ENCODE results near the gene GALNT9.

The GALNT9 gene

DNA sequence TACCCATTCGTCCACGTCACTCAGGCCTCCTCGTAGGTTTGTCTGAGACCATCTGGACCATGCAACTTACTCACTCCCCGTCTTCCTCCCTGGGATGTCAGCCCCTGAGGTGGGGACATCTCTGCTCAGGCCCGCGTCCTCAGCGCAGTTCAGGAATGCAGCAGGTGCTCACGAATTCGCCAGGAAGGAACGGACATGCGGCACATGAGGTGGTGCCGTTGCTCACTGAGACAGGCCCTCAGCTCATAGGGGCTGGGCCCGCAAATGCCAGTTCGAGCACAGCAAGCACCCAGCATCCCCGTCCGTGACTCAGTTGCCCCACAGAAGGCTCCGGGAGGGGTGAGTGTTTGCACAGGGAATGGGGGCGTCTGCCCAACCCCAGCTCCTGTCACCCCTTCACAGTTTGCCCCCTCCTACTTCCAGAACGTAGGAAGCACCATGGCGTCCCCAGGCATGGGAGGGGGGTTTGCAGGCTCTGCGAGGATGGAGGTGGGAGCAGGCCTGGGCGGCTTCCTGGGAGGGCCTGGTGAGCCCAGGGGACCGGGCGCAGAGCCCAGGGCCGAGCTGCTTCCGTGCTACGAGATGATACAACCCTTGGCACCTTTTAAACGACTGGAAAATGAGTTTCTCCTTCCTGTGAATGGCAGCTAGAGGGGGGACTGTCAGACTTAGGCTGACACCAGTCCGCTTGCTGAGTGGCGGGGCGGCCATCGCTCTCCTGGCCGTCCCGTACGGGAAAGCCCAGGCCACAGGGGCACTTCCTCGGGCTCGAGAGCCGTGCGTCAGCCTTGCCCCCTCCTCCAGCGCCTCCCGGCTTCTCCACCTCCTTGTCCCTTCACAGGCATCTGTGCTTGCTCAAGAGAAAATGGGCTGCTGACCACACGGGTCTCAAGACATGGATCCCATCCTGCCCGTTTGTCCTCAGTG is 6.9 kb downstream of the GALNT9 start:
- Histone ChIP-seq H2BK12ac (ENCODE audit: low read length in 2 of 2) (no peak overlapping the region), H4K8ac (ENCODE audit: low read length) (no peak overlapping the region), H3K23ac (ENCODE audit: low read length in 2 of 2) (no peak overlapping the region), H3K4me1 (ENCODE audit: control insufficient read depth, insufficient read depth, low read depth, low read length) (peaks cover 1% of the 10 kb centered on the region), H3K79me1 (replicated peaks; ENCODE audit: low read length, poor library complexity, severe bottlenecking) (no peaks in the 10 kb centered on the region), H3K27me3 (ENCODE audit: control insufficient read depth in 1 of 2, insufficient read depth in 1 of 2, low read length in 2 of 2) (peaks cover 0 to 61% of the 10 kb centered on the region in 2 experiments), H3K36me3 (ENCODE audit: control insufficient read depth in 1 of 2, insufficient read depth in 2 of 2, low read depth in 1 of 2, low read length in 2 of 2) (no peaks in the 10 kb centered on the region), H4K91ac (ENCODE audit: low read length) (no peak overlapping the region), H2AFZ (ENCODE audit: low read depth, low read length) (no peak overlapping the region), H3K4me3 (ENCODE audit: insufficient read depth in 1 of 2, low read depth in 1 of 2, low read length in 2 of 2) (no peak overlapping the region), H2AK5ac (ENCODE audit: low read length, severe bottlenecking) (no peak overlapping the region), H3K9me3 (ENCODE audit: control insufficient read depth, low read length) (no peaks in the 10 kb centered on the region), H2BK5ac (ENCODE audit: low read depth, low read length, poor library complexity, severe bottlenecking) (no peak overlapping the region), H2BK120ac (ENCODE audit: low read depth, low read length) (no peak overlapping the region), H3K18ac (ENCODE audit: low read depth in 1 of 2, low read length in 2 of 2) (no peak overlapping the region), H3K4ac (ENCODE audit: low read depth in 1 of 2, low read length in 2 of 2) (no peak overlapping the region), H3K27ac (ENCODE audit: low read length, poor library complexity, severe bottlenecking) (no peak overlapping the region), H3K9ac (ENCODE audit: low read length) (no peak overlapping the region), H2BK15ac (ENCODE audit: low read depth, poor library complexity, severe bottlenecking) (no peak overlapping the region), H3K4me2 (ENCODE audit: low read length, poor library complexity, severe bottlenecking) (no peak overlapping the region), H3K14ac (ENCODE audit: low read length in 2 of 2) (no peak overlapping the region)
- DNase-seq: no peak
- WGBS: 83% methylated on average over 41 of the region's 43 CpGs

DNA sequence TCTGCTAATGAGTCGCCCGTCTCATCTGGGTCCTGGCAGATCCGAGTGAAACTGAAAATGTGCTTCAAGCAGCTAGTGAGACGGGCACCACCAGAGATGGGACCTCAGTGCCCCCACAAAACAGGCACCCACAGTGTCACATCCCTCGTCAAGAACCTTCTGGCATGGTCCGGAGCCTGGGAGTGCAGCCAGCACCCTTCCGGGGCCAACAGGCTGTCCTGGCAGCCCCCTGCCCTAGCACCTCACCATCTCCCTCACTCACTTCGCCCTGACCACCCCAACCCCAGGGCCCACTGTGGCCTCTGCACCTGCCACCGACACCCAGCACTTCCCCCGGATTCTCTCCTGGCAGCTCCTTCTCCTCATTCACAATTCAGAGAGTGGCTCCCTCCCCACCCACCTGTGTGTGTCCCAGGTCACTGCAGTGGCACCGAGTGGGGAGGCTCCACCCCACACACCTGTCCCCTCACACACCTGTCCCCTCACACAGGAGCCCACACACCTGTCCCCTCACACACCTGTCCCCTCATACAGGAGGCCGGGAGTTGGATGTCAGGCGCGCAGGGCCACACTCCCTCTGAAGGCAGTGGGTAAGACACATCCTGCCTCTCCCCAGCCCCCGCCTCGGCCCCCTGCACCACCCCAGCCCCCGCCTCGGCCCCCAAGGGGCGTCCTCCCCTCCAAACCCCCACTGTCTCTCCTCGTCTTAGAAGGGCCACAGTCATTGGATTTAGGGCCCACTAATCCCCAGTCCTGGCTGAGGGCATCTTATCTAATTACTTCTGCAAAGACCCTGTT is 7.9 kb downstream of the GALNT9 start:
- no peaks in the 10 kb centered on the region for H3K79me1 ChIP-seq (replicated peaks; ENCODE audit: low read length, poor library complexity, severe bottlenecking)
- H3K14ac ChIP-seq (ENCODE audit: low read length in 2 of 2): no peak overlapping the region
- no peak overlapping the region for H4K8ac ChIP-seq (ENCODE audit: low read length)
- H2AK5ac ChIP-seq (ENCODE audit: low read length, severe bottlenecking): no peak overlapping the region
- 81% methylated on average over 17 of the region's 20 CpGs for WGBS
- H2BK5ac ChIP-seq (ENCODE audit: low read depth, low read length, poor library complexity, severe bottlenecking): no peak overlapping the region
- no peak overlapping the region for H3K4me2 ChIP-seq (ENCODE audit: low read length, poor library complexity, severe bottlenecking)
- H3K4ac ChIP-seq (ENCODE audit: low read depth in 1 of 2, low read length in 2 of 2): no peak overlapping the region
- H3K23ac ChIP-seq (ENCODE audit: low read length in 2 of 2): no peak overlapping the region
- H2BK15ac ChIP-seq (ENCODE audit: low read depth, poor library complexity, severe bottlenecking): no peak overlapping the region
- H3K27me3 ChIP-seq (ENCODE audit: control insufficient read depth in 1 of 2, insufficient read depth in 1 of 2, low read length in 2 of 2): peaks cover 0 to 70% of the 10 kb centered on the region in 2 experiments
- no peak overlapping the region for H3K18ac ChIP-seq (ENCODE audit: low read depth in 1 of 2, low read length in 2 of 2)
- H3K9me3 ChIP-seq (ENCODE audit: control insufficient read depth, low read length): no peaks in the 10 kb centered on the region
- H2BK12ac ChIP-seq (ENCODE audit: low read length in 2 of 2): no peak overlapping the region
- peaks cover 1% of the 10 kb centered on the region for H3K4me1 ChIP-seq (ENCODE audit: control insufficient read depth, insufficient read depth, low read depth, low read length)
- H2BK120ac ChIP-seq (ENCODE audit: low read depth, low read length): no peak overlapping the region
- H4K91ac ChIP-seq (ENCODE audit: low read length): no peak overlapping the region
- H3K4me3 ChIP-seq (ENCODE audit: insufficient read depth in 1 of 2, low read depth in 1 of 2, low read length in 2 of 2): no peak overlapping the region
- no peaks in the 10 kb centered on the region for H3K36me3 ChIP-seq (ENCODE audit: control insufficient read depth in 1 of 2, insufficient read depth in 2 of 2, low read depth in 1 of 2, low read length in 2 of 2)
- no peak overlapping the region for H3K27ac ChIP-seq (ENCODE audit: low read length, poor library complexity, severe bottlenecking)
- no peak overlapping the region for H3K9ac ChIP-seq (ENCODE audit: low read length)
- no peak for DNase-seq
- H2AFZ ChIP-seq (ENCODE audit: low read depth, low read length): no peak overlapping the region

DNA sequence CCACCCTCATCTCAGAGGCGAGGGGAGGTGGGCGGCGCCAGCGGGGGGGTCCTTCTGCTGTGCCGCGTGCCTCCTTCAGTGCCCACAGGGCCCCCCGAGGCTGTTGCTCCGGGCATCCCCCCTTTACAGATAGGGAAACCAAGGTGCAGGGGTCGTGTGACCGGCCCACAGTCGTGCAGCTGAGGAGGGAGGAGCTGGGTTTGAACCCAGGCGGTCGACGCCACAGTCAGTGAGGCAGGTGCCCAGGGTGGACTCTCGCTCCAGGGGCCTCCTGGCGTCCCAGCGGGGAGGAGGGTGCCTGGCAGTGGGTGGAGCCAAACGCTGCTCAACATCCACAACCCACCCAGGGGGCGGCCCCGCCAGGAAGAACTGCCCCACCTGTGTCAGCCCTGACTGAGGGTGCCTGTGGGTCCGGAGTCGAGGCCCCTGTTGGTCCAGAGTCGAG is 8.6 kb downstream of the GALNT9 start:
- no peak overlapping the region for H2BK120ac ChIP-seq (ENCODE audit: low read depth, low read length)
- WGBS: 80% methylated on average over 21 of the region's 23 CpGs
- no peak overlapping the region for H3K27ac ChIP-seq (ENCODE audit: low read length, poor library complexity, severe bottlenecking)
- no peak overlapping the region for H3K4ac ChIP-seq (ENCODE audit: low read depth in 1 of 2, low read length in 2 of 2)
- H3K18ac ChIP-seq (ENCODE audit: low read depth in 1 of 2, low read length in 2 of 2): no peak overlapping the region
- no peaks in the 10 kb centered on the region for H3K79me1 ChIP-seq (replicated peaks; ENCODE audit: low read length, poor library complexity, severe bottlenecking)
- H3K9ac ChIP-seq (ENCODE audit: low read length): no peak overlapping the region
- H2AK5ac ChIP-seq (ENCODE audit: low read length, severe bottlenecking): no peak overlapping the region
- no peak overlapping the region for H3K4me2 ChIP-seq (ENCODE audit: low read length, poor library complexity, severe bottlenecking)
- H3K9me3 ChIP-seq (ENCODE audit: control insufficient read depth, low read length): no peaks in the 10 kb centered on the region
- no peak overlapping the region for H3K14ac ChIP-seq (ENCODE audit: low read length in 2 of 2)
- H2BK15ac ChIP-seq (ENCODE audit: low read depth, poor library complexity, severe bottlenecking): no peak overlapping the region
- no peak overlapping the region for H2BK5ac ChIP-seq (ENCODE audit: low read depth, low read length, poor library complexity, severe bottlenecking)
- H2BK12ac ChIP-seq (ENCODE audit: low read length in 2 of 2): no peak overlapping the region
- H3K4me1 ChIP-seq (ENCODE audit: control insufficient read depth, insufficient read depth, low read depth, low read length): peaks cover 1% of the 10 kb centered on the region
- DNase-seq: no peak
- H4K8ac ChIP-seq (ENCODE audit: low read length): no peak overlapping the region
- no peak overlapping the region for H3K4me3 ChIP-seq (ENCODE audit: insufficient read depth in 1 of 2, low read depth in 1 of 2, low read length in 2 of 2)
- no peaks in the 10 kb centered on the region for H3K36me3 ChIP-seq (ENCODE audit: control insufficient read depth in 1 of 2, insufficient read depth in 2 of 2, low read depth in 1 of 2, low read length in 2 of 2)
- H3K23ac ChIP-seq (ENCODE audit: low read length in 2 of 2): no peak overlapping the region
- peaks cover 0 to 78% of the 10 kb centered on the region in 2 experiments for H3K27me3 ChIP-seq (ENCODE audit: control insufficient read depth in 1 of 2, insufficient read depth in 1 of 2, low read length in 2 of 2)
- no peak overlapping the region for H2AFZ ChIP-seq (ENCODE audit: low read depth, low read length)
- H4K91ac ChIP-seq (ENCODE audit: low read length): no peak overlapping the region

GRCh38 chr12:132319991-132320570 is 9.3 kb downstream of the GALNT9 start:
- no peak overlapping the region for H2AFZ ChIP-seq (ENCODE audit: low read depth, low read length)
- H3K18ac ChIP-seq (ENCODE audit: low read depth in 1 of 2, low read length in 2 of 2): no peak overlapping the region
- no peak overlapping the region for H2BK12ac ChIP-seq (ENCODE audit: low read length in 2 of 2)
- 91% methylated on average over 26 of the region's 29 CpGs for WGBS
- no peak overlapping the region for H2BK120ac ChIP-seq (ENCODE audit: low read depth, low read length)
- H2AK5ac ChIP-seq (ENCODE audit: low read length, severe bottlenecking): no peak overlapping the region
- no peak overlapping the region for H3K4me3 ChIP-seq (ENCODE audit: insufficient read depth in 1 of 2, low read depth in 1 of 2, low read length in 2 of 2)
- H3K4me2 ChIP-seq (ENCODE audit: low read length, poor library complexity, severe bottlenecking): no peak overlapping the region
- DNase-seq: no peak
- H2BK5ac ChIP-seq (ENCODE audit: low read depth, low read length, poor library complexity, severe bottlenecking): no peak overlapping the region
- no peak overlapping the region for H3K9ac ChIP-seq (ENCODE audit: low read length)
- no peak overlapping the region for H3K27ac ChIP-seq (ENCODE audit: low read length, poor library complexity, severe bottlenecking)
- no peak overlapping the region for H3K4ac ChIP-seq (ENCODE audit: low read depth in 1 of 2, low read length in 2 of 2)
- H3K9me3 ChIP-seq (ENCODE audit: control insufficient read depth, low read length): no peaks in the 10 kb centered on the region
- no peak overlapping the region for H4K8ac ChIP-seq (ENCODE audit: low read length)
- peaks cover 1% of the 10 kb centered on the region for H3K4me1 ChIP-seq (ENCODE audit: control insufficient read depth, insufficient read depth, low read depth, low read length)
- no peak overlapping the region for H3K14ac ChIP-seq (ENCODE audit: low read length in 2 of 2)
- H4K91ac ChIP-seq (ENCODE audit: low read length): no peak overlapping the region
- H3K27me3 ChIP-seq (ENCODE audit: control insufficient read depth in 1 of 2, insufficient read depth in 1 of 2, low read length in 2 of 2): peaks cover 0 to 81% of the 10 kb centered on the region in 2 experiments
- H3K23ac ChIP-seq (ENCODE audit: low read length in 2 of 2): no peak overlapping the region
- H2BK15ac ChIP-seq (ENCODE audit: low read depth, poor library complexity, severe bottlenecking): no peak overlapping the region
- H3K36me3 ChIP-seq (ENCODE audit: control insufficient read depth in 1 of 2, insufficient read depth in 2 of 2, low read depth in 1 of 2, low read length in 2 of 2): no peaks in the 10 kb centered on the region
- no peaks in the 10 kb centered on the region for H3K79me1 ChIP-seq (replicated peaks; ENCODE audit: low read length, poor library complexity, severe bottlenecking)
